Measurements from ENCODE around the gene CFLAR. TPM values are rescaled to one million over a fixed set of nuclear protein-coding genes. Genes with fewer than 3 reads are reported as not detected.
"Not testable (repeated sequence)": the region's sequence is repeated elsewhere in the genome, so short reads cannot be mapped to it uniquely, and the experiment has no call there.

The CFLAR gene
- total RNA-seq, 1 experiment from 2014 or later, result 56.4 TPM

- H3K4me1 Mint-ChIP-seq (ENCODE audit: low read depth, unreplicated experiment), result peaks cover 37% of the 10 kb centered on the region
- CTCF ChIA-PET, result interaction anchor here (1.0 to 1.1 kb wide), 2 partner anchors 9 to 23 kb away, joined by 3 read pairs; no protein-coding TSS in a partner anchor
- H3K27me3 Mint-ChIP-seq (ENCODE audit: insufficient read depth, unreplicated experiment), result no peaks in the 10 kb centered on the region
- peak overlapping the region; percentile 42 for H3K4me3 Mint-ChIP-seq (ENCODE audit: unreplicated experiment)
- TSS peak; percentile 68 for BruUV-seq (replicated peaks)
- H3K27me3 ChIP-seq (replicated peaks; ENCODE audit: control insufficient read depth, insufficient read depth, low read length), result no peaks in the 10 kb centered on the region
- H3K27ac Mint-ChIP-seq (ENCODE audit: unreplicated experiment), result peak overlapping the region; percentile 79
- H3K4me3 ChIP-seq (ENCODE audit: low read depth, low read length), result no peak overlapping the region
- H3K9me3 ChIP-seq, result peaks cover 7% of the 10 kb centered on the region; the same call in 1 of the 2 replicates
- peaks cover 6% of the 10 kb centered on the region for H3K36me3 ChIP-seq (ENCODE audit: control insufficient read depth, insufficient read depth, low read length)
- H3K9me3 Mint-ChIP-seq (ENCODE audit: unreplicated experiment), result no peaks in the 10 kb centered on the region
- no peak for TF ChIP-seq CTCF (IDR thresholded peaks at IDR 0.05; ENCODE audit: insufficient read depth in 1 of 2, low read depth in 1 of 2, low read length in 1 of 2, severe bottlenecking in 1 of 2, unreplicated experiment in 1 of 2)
- peaks cover 78% of the 10 kb centered on the region for H3K4me1 ChIP-seq
- DNase-seq, result peak; percentile 58 to 63
- intact Hi-C loops (cut with micrococcal nuclease; ENCODE audit: unreplicated experiment), result loop anchor here (1.0 to 2.0 kb wide), 2 partner anchors 9 to 140 kb away; no protein-coding TSS in a partner anchor
- POLR2A ChIA-PET, result interaction anchor here (0.8 kb wide), 1 partner anchor 23 kb away, joined by 3 read pairs; no protein-coding TSS in a partner anchor
- H3K36me3 Mint-ChIP-seq (ENCODE audit: insufficient read depth, unreplicated experiment), result peaks cover 64% of the 10 kb centered on the region
These were observed 33.3 kb downstream of the CFLAR start for GRCh38 chr2:201149064-201149820.

- POLR2A ChIA-PET, result interaction anchor here (0.8 kb wide), 1 partner anchor 23 kb away, joined by 3 read pairs; no protein-coding TSS in a partner anchor
- Mint-ChIP-seq H3K4me3 (ENCODE audit: unreplicated experiment) (peak overlapping the region; percentile 42), H3K4me1 (ENCODE audit: low read depth, unreplicated experiment) (peaks cover 37% of the 10 kb centered on the region), H3K27ac (ENCODE audit: unreplicated experiment) (peak overlapping the region; percentile 79), H3K36me3 (ENCODE audit: insufficient read depth, unreplicated experiment) (peaks cover 70% of the 10 kb centered on the region)
- not testable (repeated sequence) for H3K4me3 ChIP-seq (ENCODE audit: low read depth, low read length); H3K27me3 Mint-ChIP-seq (ENCODE audit: insufficient read depth, unreplicated experiment); H3K9me3 Mint-ChIP-seq (ENCODE audit: unreplicated experiment); BruUV-seq (replicated peaks); H3K9me3 ChIP-seq; H3K36me3 ChIP-seq (ENCODE audit: control insufficient read depth, insufficient read depth, low read length); H3K27me3 ChIP-seq (replicated peaks; ENCODE audit: control insufficient read depth, insufficient read depth, low read length)
- CTCF ChIA-PET, result interaction anchor here (1.0 kb wide), 1 partner anchor 8 kb away, joined by 3 read pairs; no protein-coding TSS in a partner anchor
- intact Hi-C loops (cut with micrococcal nuclease; ENCODE audit: unreplicated experiment), result loop anchor here (1.0 to 2.0 kb wide), 2 partner anchors 9 to 141 kb away; no protein-coding TSS in a partner anchor
- H3K4me1 ChIP-seq, result peaks cover 72% of the 10 kb centered on the region
- DNase-seq, result peak; percentile 62 to 87
These were observed 33.8 kb downstream of the CFLAR start for GRCh38 chr2:201149821-201150165.

- TF ChIP-seq CTCF (IDR thresholded peaks at IDR 0.05; ENCODE audit: insufficient read depth in 1 of 2, low read depth in 1 of 2, low read length in 1 of 2, severe bottlenecking in 1 of 2, unreplicated experiment in 1 of 2), result no peak
- ChIA-PET POLR2A (interaction anchor here (0.8 to 1.1 kb wide), 2 partner anchors 24 to 34 kb away, joined by 3 read pairs; partner anchors contain the start of gene CFLAR), CTCF (interaction anchor here (1.0 kb wide), 1 partner anchor 8 kb away, joined by 3 read pairs; no protein-coding TSS in a partner anchor)
- no peak for DNase-seq
- Histone ChIP-seq H3K36me3 (ENCODE audit: control insufficient read depth, insufficient read depth, low read length) (peaks cover 6% of the 10 kb centered on the region), H3K4me1 (peaks cover 65% of the 10 kb centered on the region), H3K27me3 (replicated peaks; ENCODE audit: control insufficient read depth, insufficient read depth, low read length) (no peaks in the 10 kb centered on the region), H3K9me3 (peaks cover 7% of the 10 kb centered on the region; the same call in 1 of the 2 replicates), H3K4me3 (ENCODE audit: low read depth, low read length) (no peak overlapping the region)
- intact Hi-C loops (cut with micrococcal nuclease; ENCODE audit: unreplicated experiment), result no loop called here
- H3K4me3 Mint-ChIP-seq (ENCODE audit: unreplicated experiment), result peak overlapping the region; percentile 29
- H3K4me1 Mint-ChIP-seq (ENCODE audit: low read depth, unreplicated experiment), result peaks cover 37% of the 10 kb centered on the region
- H3K27me3 Mint-ChIP-seq (ENCODE audit: insufficient read depth, unreplicated experiment), result no peaks in the 10 kb centered on the region
- BruUV-seq (replicated peaks), result no TSS peak
- no peaks in the 10 kb centered on the region for H3K9me3 Mint-ChIP-seq (ENCODE audit: unreplicated experiment)
- H3K27ac Mint-ChIP-seq (ENCODE audit: unreplicated experiment), result peak overlapping the region; percentile 79
- peaks cover 74% of the 10 kb centered on the region for H3K36me3 Mint-ChIP-seq (ENCODE audit: insufficient read depth, unreplicated experiment)
These were observed 34.6 kb downstream of the CFLAR start for GRCh38 chr2:201150454-201151020.
